OCI-LY1 (cell line): Measurements from ENCODE around the gene SEMA4A.

Experiments used
- H2AFZ ChIP-seq: fragments of 200-600 bp; sonication (generic), shearing (Covaris generic); 2 replicates; pipeline ENCODE4 v1.6.0; 2014; ENCODE audit warnings: antibody characterized with exemption, mild to moderate bottlenecking, low read length
- H3F3A ChIP-seq: fragments of 200-600 bp; sonication (generic), shearing (Covaris generic); 2 replicates; pipeline ENCODE4 v1.6.0; 2014; ENCODE audit warnings: mild to moderate bottlenecking, antibody characterized with exemption, low read length, moderate library complexity; ENCODE audit not compliant: insufficient read depth
- H3K27ac ChIP-seq: fragments of 200-600 bp; sonication (generic); 2 replicates; pipeline ENCODE4 v1.5.1; 2014; ENCODE audit warnings: low read length, mixed run types, mild to moderate bottlenecking, low read depth; ENCODE audit not compliant: poor library complexity, severe bottlenecking
- H3K27me3 ChIP-seq: fragments of 200-600 bp; sonication (generic); 2 replicates; pipeline ENCODE4 v1.6.0; 2014; ENCODE audit warnings: antibody characterized with exemption, mild to moderate bottlenecking, low read length, moderate library complexity; ENCODE audit not compliant: insufficient read depth
- H3K36me3 ChIP-seq: fragments of 200-600 bp; sonication (generic); 2 replicates; pipeline ENCODE4 v1.6.1; 2014; ENCODE audit warnings: mild to moderate bottlenecking, antibody characterized with exemption, low read length, moderate library complexity, mixed read lengths; ENCODE audit not compliant: insufficient read depth
- H3K4me1 ChIP-seq: fragments of 200-600 bp; sonication (generic); 2 replicates; pipeline ENCODE4 v1.5.1; 2014; ENCODE audit warnings: mild to moderate bottlenecking, low read length, moderate library complexity; ENCODE audit not compliant: insufficient read depth, severe bottlenecking
- H3K4me2 ChIP-seq: fragments of 200-600 bp; sonication (generic), shearing (Covaris generic); 2 replicates; pipeline ENCODE4 v1.6.1; 2014; ENCODE audit warnings: low read length
- H3K4me3 ChIP-seq: fragments of 200-600 bp; sonication (generic); 2 replicates; pipeline ENCODE4 v1.5.1; 2014; ENCODE audit warnings: low read length, low read depth, mild to moderate bottlenecking, mixed read lengths; ENCODE audit not compliant: poor library complexity, severe bottlenecking
- H3K79me2 ChIP-seq: fragments of 200-600 bp; shearing (Covaris generic); 2 replicates; pipeline ENCODE4 v1.6.1; 2016; ENCODE audit warnings: mixed run types, low read length, mixed read lengths; ENCODE audit not compliant: insufficient read depth
- H3K9ac ChIP-seq: fragments of 200-600 bp; sonication (generic), shearing (Covaris generic); 2 replicates; pipeline ENCODE4 v1.6.1; 2014; ENCODE audit warnings: mild to moderate bottlenecking, low read length, mixed read lengths
- H3K9me2 ChIP-seq: fragments of 200-600 bp; sonication (generic), shearing (Covaris generic); 2 replicates; pipeline ENCODE4 v1.6.1; 2014; ENCODE audit warnings: low read depth, mild to moderate bottlenecking, low read length, mixed read lengths
- H3K9me3 ChIP-seq: fragments of 200-600 bp; shearing (Covaris generic); 2 replicates; pipeline ENCODE4 v1.6.1; 2014; ENCODE audit warnings: low read length, mixed read lengths
- H4K20me1 ChIP-seq: fragments of 200-600 bp; sonication (generic), shearing (Covaris generic); 2 replicates; pipeline ENCODE4 v1.6.0; 2016; ENCODE audit warnings: mild to moderate bottlenecking, low read length; ENCODE audit not compliant: insufficient read depth
- CTCF ChIP-seq: fragments of 200-600 bp; sonication (generic), shearing (Covaris generic); IDR thresholded peaks from 2 replicates; pipeline ENCODE4 v1.5.1; 2017; ENCODE audit warnings: mild to moderate bottlenecking, antibody characterized with exemption, low read length, moderate library complexity, mixed read lengths
- EZH2 ChIP-seq: fragments of 200-600 bp; sonication (generic), shearing (Covaris generic); IDR thresholded peaks from 2 replicates; pipeline ENCODE4 v1.8.0; 2017; ENCODE audit warnings: borderline replicate concordance, mixed run types, mild to moderate bottlenecking, antibody characterized with exemption, low read length, moderate library complexity, mixed read lengths

The SEMA4A gene

GRCh38 chr1:156146769-156147405, 6.5 kb upstream of the SEMA4A start:
- H3K36me3 ChIP-seq, result no peaks in the 10 kb centered on the region
- H3K9me3 ChIP-seq, result no peaks in the 10 kb centered on the region
- no peaks in the 10 kb centered on the region for H3K27me3 ChIP-seq
- H3K27ac ChIP-seq, result peak overlapping the region; percentile 68
- H3K79me2 ChIP-seq, result no peaks in the 10 kb centered on the region
- no peaks in the 10 kb centered on the region for H3K9me2 ChIP-seq
- peak overlapping the region; percentile 32; the same call in 1 of the 2 replicates for H3K9ac ChIP-seq
- H3K4me2 ChIP-seq, result peak overlapping the region; percentile 54
- peak overlapping the region; percentile 6 for H3K4me3 ChIP-seq
- no peak overlapping the region for H2AFZ ChIP-seq
- no peaks in the 10 kb centered on the region for H4K20me1 ChIP-seq
- TF ChIP-seq CTCF (no peak), EZH2 (no peak)
- no peaks in the 10 kb centered on the region for H3F3A ChIP-seq
- peaks cover 61% of the 10 kb centered on the region for H3K4me1 ChIP-seq

- H2AFZ ChIP-seq, result peak overlapping the region; percentile 22; the same call in 1 of the 2 replicates
- H3K9ac ChIP-seq, result peak overlapping the region; percentile 16; the same call in 1 of the 2 replicates
- H3K4me1 ChIP-seq, result peaks cover 74% of the 10 kb centered on the region
- no peaks in the 10 kb centered on the region for H4K20me1 ChIP-seq
- H3K36me3 ChIP-seq, result no peaks in the 10 kb centered on the region
- H3K79me2 ChIP-seq, result no peaks in the 10 kb centered on the region
- no peaks in the 10 kb centered on the region for H3K9me3 ChIP-seq
- H3K4me3 ChIP-seq, result no peak overlapping the region
- H3F3A ChIP-seq, result no peaks in the 10 kb centered on the region
- TF ChIP-seq CTCF, result no peak
- no peak for TF ChIP-seq EZH2
- no peaks in the 10 kb centered on the region for H3K9me2 ChIP-seq
- peak overlapping the region; percentile 38 for H3K4me2 ChIP-seq
- peak overlapping the region; percentile 93 for H3K27ac ChIP-seq
- no peaks in the 10 kb centered on the region for H3K27me3 ChIP-seq
These were observed 5.2 kb upstream of the SEMA4A start for GRCh38 chr1:156148216-156148615.

DNA sequence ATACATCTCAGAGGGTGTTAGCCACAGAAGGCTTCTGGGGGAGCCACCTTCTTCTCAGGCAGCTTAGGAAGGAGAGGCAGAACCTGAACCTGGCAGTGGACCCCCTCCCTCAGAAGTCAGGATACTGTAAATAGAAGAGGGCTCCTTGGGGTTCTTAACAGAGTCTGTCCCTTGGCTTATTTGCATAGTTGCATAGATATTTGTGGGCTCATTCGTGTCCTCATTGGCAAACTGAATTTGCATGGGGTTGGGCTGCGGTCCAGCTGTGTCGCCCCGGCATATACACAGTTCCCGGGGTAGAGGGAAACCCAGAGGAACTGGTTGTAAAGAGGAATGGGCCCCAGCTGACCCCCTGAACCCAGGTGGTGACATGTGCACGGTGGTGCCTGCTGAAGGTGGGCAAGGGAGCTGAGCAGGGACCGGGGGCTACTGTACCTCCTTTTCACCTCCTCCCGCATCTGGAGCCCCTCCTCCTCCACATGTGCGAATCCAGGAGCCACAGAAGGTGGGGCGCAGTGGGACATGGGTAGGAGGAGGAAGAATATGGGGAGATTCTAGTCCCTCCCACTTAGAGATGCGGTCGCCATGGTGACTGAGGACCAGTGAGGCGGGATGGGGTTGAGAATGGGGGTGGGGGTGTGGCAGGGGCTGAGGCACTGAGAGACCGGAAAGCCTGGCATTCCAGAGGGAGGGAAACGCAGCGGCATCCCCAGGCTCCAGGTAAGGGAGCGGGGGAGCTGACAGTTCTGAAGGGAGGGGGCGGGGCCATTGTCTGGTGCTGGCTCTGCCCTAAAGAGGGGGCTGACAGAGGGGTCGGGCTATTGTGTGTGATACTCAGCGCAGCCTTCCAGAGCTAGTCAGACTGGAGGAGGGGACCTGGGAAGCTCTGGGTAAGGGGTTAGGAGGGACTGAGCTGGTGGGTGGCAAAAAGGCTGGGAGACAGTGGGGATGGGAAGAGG, 3.7 kb upstream of the SEMA4A start:
- Histone ChIP-seq H2AFZ (no peak overlapping the region), H3K27ac (peak overlapping the region; percentile 93), H3K9ac (peak overlapping the region; percentile 51; the same call in 1 of the 2 replicates), H3K9me2 (no peaks in the 10 kb centered on the region), H3K4me3 (peak overlapping the region; percentile 57), H3F3A (no peaks in the 10 kb centered on the region), H4K20me1 (no peaks in the 10 kb centered on the region), H3K4me2 (peak overlapping the region; percentile 65), H3K27me3 (no peaks in the 10 kb centered on the region), H3K9me3 (no peaks in the 10 kb centered on the region), H3K36me3 (no peaks in the 10 kb centered on the region), H3K79me2 (no peaks in the 10 kb centered on the region), H3K4me1 (peaks cover 88% of the 10 kb centered on the region)
- TF ChIP-seq EZH2 (no peak), CTCF (no peak)
